Endothelial cell of umbilical vein (primary cell): Measurements from ENCODE around the gene SERPINB2. TPM values are rescaled to one million over a fixed set of nuclear protein-coding genes. Genes with fewer than 3 reads are reported as not detected.

ENCODE experiments used
- BruUV-seq: library from RNA; stranded (reverse); fragments of 400-500 nt; replicated peaks from 2 replicates; lab custom pipeline; 2021; lab: Mats Ljungman, UMichigan
- CTCF ChIA-PET: fragments of 300-600, 350-600 bp; sonication (Branson Sonifier 250); formaldehyde crosslinking; loops from one replicate; lab custom pipeline; 2021; ENCODE audit warnings: antibody characterized with exemption, inconsistent platforms; lab: Charles Lee
- POLR2A ChIA-PET: fragments of 300-600, 350-600 bp; sonication (Branson Sonifier 250); formaldehyde crosslinking; loops from one replicate; lab custom pipeline; 2021; ENCODE audit warnings: antibody characterized with exemption, inconsistent platforms; lab: Charles Lee
- DNase-seq: peaks from one replicate; pipeline ENCODE4 v3.0.0-alpha.2; 2011; ENCODE audit warnings: low read depth, low spot score
- FAIRE-seq: peaks from 2 replicates; lab custom pipeline; 2011; peaks lifted over from hg19 to GRCh38; lab: Jason Lieb, UNC
- H2AFZ ChIP-seq: 2 replicates; pipeline ENCODE4 v1.6.0; 2012; ENCODE audit warnings: low read depth, low read length, control low read depth, inconsistent platforms
- H3K27ac ChIP-seq: 2 replicates; pipeline ENCODE4 v1.5.1; 2011; ENCODE audit warnings: low read depth, mild to moderate bottlenecking, control low read depth, low read length, moderate library complexity; ENCODE audit not compliant: insufficient read depth
- H3K27me3 ChIP-seq, 2 experiments: 2 replicates each; pipeline versions ENCODE4 v1.6.0 to v1.6.1; 2011; ENCODE audit warnings: low read length in 2 of 2, mixed read lengths in 1 of 2; ENCODE audit not compliant: control insufficient read depth in 2 of 2, insufficient read depth in 2 of 2
- H3K36me3 ChIP-seq, 2 experiments: 2 replicates in 1 of 2; 3 replicates in 1 of 2; pipeline ENCODE4 v1.5.1; 2011; ENCODE audit warnings: low read length in 2 of 2, mild to moderate bottlenecking in 1 of 2, moderate library complexity in 1 of 2; ENCODE audit not compliant: control insufficient read depth in 2 of 2, insufficient read depth in 2 of 2; ENCODE audit errors: extremely low read depth in 1 of 2
- H3K4me1 ChIP-seq: 3 replicates; pipeline ENCODE4 v1.5.1; 2011; ENCODE audit warnings: mild to moderate bottlenecking, low read length; ENCODE audit not compliant: control insufficient read depth, insufficient read depth; ENCODE audit errors: extremely low read depth
- H3K4me2 ChIP-seq: 2 replicates; pipeline ENCODE4 v1.6.1; 2011; ENCODE audit warnings: low read length, control low read depth, mixed read lengths; ENCODE audit not compliant: insufficient read depth
- H3K4me3 ChIP-seq, 3 experiments: fragments of 200-600 bp in 1 of 3; sonication (generic), shearing (Covaris generic) in 1 of 3; replicated peaks in 1 of 3; 2 replicates each; pipeline ENCODE4 v1.5.1; 2011 to 2016; ENCODE audit warnings: control low read depth in 3 of 3, low read length in 3 of 3, mild to moderate bottlenecking in 2 of 3, inconsistent platforms in 1 of 3, low read depth in 1 of 3, moderate library complexity in 1 of 3; ENCODE audit not compliant: insufficient read depth in 1 of 3
- H3K79me2 ChIP-seq: 2 replicates; pipeline ENCODE4 v1.6.0; 2012; ENCODE audit warnings: low read length, inconsistent platforms; ENCODE audit not compliant: control insufficient read depth, insufficient read depth
- H3K9ac ChIP-seq: replicated peaks from 2 replicates; pipeline ENCODE3; 2011; ENCODE audit warnings: low read length, control low read depth; ENCODE audit not compliant: insufficient read depth; ENCODE audit errors: extremely low read depth
- H3K9me1 ChIP-seq: replicated peaks from 3 replicates; pipeline ENCODE4 v1.6.0; 2011; ENCODE audit warnings: mild to moderate bottlenecking, low read length; ENCODE audit not compliant: control insufficient read depth, insufficient read depth; ENCODE audit errors: extremely low read depth
- H3K9me3 ChIP-seq: replicated peaks from 2 replicates; pipeline ENCODE4 v1.5.1; 2012; ENCODE audit warnings: low read length, inconsistent platforms; ENCODE audit not compliant: control insufficient read depth, insufficient read depth
- H4K20me1 ChIP-seq: replicated peaks from 2 replicates; pipeline ENCODE3; 2011; ENCODE audit warnings: mild to moderate bottlenecking, low read length; ENCODE audit not compliant: control insufficient read depth, insufficient read depth; ENCODE audit errors: extremely low read depth
- EZH2 ChIP-seq: IDR thresholded peaks from 2 replicates; pipeline ENCODE4 v1.6.1; 2012; ENCODE audit warnings: borderline replicate concordance, low read depth, mild to moderate bottlenecking, moderate library complexity, low read length, inconsistent platforms; ENCODE audit not compliant: severe bottlenecking
- FOS ChIP-seq: IDR thresholded peaks from 2 replicates; pipeline ENCODE4 v1.6.1; 2011; ENCODE audit warnings: mild to moderate bottlenecking, low read length, moderate library complexity, borderline replicate concordance; ENCODE audit not compliant: insufficient read depth
- GATA2 ChIP-seq: IDR thresholded peaks from 2 replicates; pipeline ENCODE4 v1.7.0; 2011; ENCODE audit warnings: low read depth, mild to moderate bottlenecking, moderate library complexity, mixed read lengths, low read length; ENCODE audit not compliant: insufficient read length, insufficient read depth
- JUN ChIP-seq: IDR thresholded peaks from 2 replicates; pipeline ENCODE4 v1.6.1; 2011; ENCODE audit warnings: borderline replicate concordance, low read depth; ENCODE audit not compliant: insufficient read length, insufficient read depth
- MYC ChIP-seq: IDR thresholded peaks from one replicate; pipeline ENCODE4 v1.6.1; 2011; ENCODE audit warnings: mild to moderate bottlenecking, low read depth, low read length
- POLR2A ChIP-seq: IDR thresholded peaks from 2 replicates; pipeline ENCODE4 v1.6.1; 2012; ENCODE audit warnings: low read depth, mild to moderate bottlenecking, control low read depth, low read length
- POLR2AphosphoS5 ChIP-seq: IDR thresholded peaks from 2 replicates; pipeline ENCODE4 v1.6.1; 2012; ENCODE audit warnings: low read depth, mild to moderate bottlenecking, control low read depth, low read length, moderate library complexity; ENCODE audit not compliant: insufficient read depth
- dilution Hi-C: fragments of 300-500 bp; cut with MboI; formaldehyde crosslinking; loops from one replicate; pipeline ENCODE4 v1.15.0; 2019; ENCODE audit warnings: low sequenced_read_pairs; ENCODE audit not compliant: extremely low pct_ligation_motif_present
- intact Hi-C: fragments of 100-400 bp; cut with micrococcal nuclease; formaldehyde crosslinking; loops from one replicate; pipeline ENCODE4 v1.10.0; 2022
- polyA plus RNA-seq, 4 experiments: library from polyadenylated mRNA; depleted of rRNA in 3 of 4; stranded (reverse) in 3 of 4; unstranded in 1 of 4; fragments of >200 nt; gene quantifications; 2 replicates each; pipeline versions ENCODE4 v1.2.1 to v1.2.3, GENCODE V29; 2011 to 2012; ENCODE audit warnings: missing spikeins in 1 of 4
- total RNA-seq: library from RNA; stranded (reverse); gene quantifications from 2 replicates; pipeline ENCODE4 v1.2.3, GENCODE V29; 2021
- TF ChIP-seq, protein P1 (sequence below), 2 donors: IDR thresholded peaks; 1 replicate in 1 of 2; 2 replicates in 1 of 2; pipeline ENCODE4 v1.5.1; 2011; ENCODE audit warnings: low read length in 2 of 2, mild to moderate bottlenecking in 2 of 2, moderate library complexity in 2 of 2, control low read depth in 1 of 2, inconsistent platforms in 1 of 2, low read depth in 1 of 2; ENCODE audit not compliant: insufficient read depth in 1 of 2; ENCODE audit errors: extremely low read depth in 1 of 2
- TF ChIP-seq, protein P2 (sequence below): IDR thresholded peaks from 2 replicates; pipeline ENCODE4 v1.6.1; 2011; ENCODE audit not compliant: insufficient read depth, insufficient read length

The SERPINB2 gene
- total and polyA plus RNA-seq, 2 donors (not counting 3 experiments of a cell fraction or from before 2014, with no cell fraction given) = 0.24 to 2.5 TPM

DNA sequence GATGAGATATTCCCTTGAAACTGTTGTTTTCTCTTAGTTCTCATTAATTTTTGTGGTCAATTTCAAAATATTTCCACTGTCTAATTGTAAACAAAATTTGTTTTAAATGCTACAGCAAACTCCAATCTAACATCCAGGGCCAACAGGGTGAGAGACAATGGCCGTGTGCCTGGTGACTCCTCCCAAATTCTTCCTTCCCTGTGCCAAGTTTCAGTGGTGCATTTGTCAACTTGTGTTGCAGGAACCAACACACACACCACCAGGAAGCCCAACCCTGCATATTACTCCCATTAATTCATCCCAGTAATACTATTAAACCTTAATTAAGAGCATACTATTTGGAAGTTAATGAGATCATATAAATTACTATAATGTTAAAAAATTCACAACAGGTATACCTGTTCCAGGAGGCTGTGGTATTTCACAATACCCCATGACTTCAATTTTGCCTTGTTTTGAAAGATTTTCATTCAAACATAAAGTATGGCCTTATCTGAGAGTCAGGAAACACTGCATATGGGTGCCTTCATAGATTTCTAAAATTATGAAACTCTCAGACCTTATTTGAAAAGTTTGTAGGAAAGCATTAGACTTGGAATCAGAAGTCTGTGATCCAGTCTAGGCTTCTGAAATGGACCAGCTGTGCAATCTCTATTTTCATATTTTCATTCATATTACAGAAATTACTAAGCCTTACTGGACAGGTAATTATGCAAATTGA, 1.1 kb downstream of the SERPINB2 start:
- Histone ChIP-seq H3K36me3 (no peaks in the 10 kb centered on the region), H3K9me1 (no peaks in the 10 kb centered on the region), H3K4me2 (peak overlapping the region; percentile 22), H4K20me1 (no peaks in the 10 kb centered on the region), H3K4me3 (peak overlapping the region in 1 of 3 experiments; percentile 41), H2AFZ (peak overlapping the region; percentile 20), H3K4me1 (peaks cover under 1% of the 10 kb centered on the region), H3K9ac (no peak overlapping the region), H3K9me3 (no peaks in the 10 kb centered on the region), H3K27ac (no peak overlapping the region), H3K27me3 (no peaks in the 10 kb centered on the region), H3K79me2 (peaks cover 4% of the 10 kb centered on the region)
- DNase-seq (no peak), FAIRE-seq (no peak)
- TF ChIP-seq MYC (no peak), EZH2 (no peak), POLR2A (no peak), FOS (no peak), POLR2AphosphoS5 (no peak), GATA2 (no peak), JUN (no peak)
- TF ChIP-seq, protein P1, sequence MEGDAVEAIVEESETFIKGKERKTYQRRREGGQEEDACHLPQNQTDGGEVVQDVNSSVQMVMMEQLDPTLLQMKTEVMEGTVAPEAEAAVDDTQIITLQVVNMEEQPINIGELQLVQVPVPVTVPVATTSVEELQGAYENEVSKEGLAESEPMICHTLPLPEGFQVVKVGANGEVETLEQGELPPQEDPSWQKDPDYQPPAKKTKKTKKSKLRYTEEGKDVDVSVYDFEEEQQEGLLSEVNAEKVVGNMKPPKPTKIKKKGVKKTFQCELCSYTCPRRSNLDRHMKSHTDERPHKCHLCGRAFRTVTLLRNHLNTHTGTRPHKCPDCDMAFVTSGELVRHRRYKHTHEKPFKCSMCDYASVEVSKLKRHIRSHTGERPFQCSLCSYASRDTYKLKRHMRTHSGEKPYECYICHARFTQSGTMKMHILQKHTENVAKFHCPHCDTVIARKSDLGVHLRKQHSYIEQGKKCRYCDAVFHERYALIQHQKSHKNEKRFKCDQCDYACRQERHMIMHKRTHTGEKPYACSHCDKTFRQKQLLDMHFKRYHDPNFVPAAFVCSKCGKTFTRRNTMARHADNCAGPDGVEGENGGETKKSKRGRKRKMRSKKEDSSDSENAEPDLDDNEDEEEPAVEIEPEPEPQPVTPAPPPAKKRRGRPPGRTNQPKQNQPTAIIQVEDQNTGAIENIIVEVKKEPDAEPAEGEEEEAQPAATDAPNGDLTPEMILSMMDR (IDR thresholded peaks at IDR 0.05; ENCODE audit: extremely low read depth in 1 of 2, insufficient read depth in 1 of 2, low read depth in 1 of 2, low read length in 2 of 2) = no peak
- TF ChIP-seq, protein P2, sequence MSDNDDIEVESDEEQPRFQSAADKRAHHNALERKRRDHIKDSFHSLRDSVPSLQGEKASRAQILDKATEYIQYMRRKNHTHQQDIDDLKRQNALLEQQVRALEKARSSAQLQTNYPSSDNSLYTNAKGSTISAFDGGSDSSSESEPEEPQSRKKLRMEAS = no peak
- no TSS peak for BruUV-seq
- dilution Hi-C loops = no loop called here
- ChIA-PET CTCF (no interaction called here), POLR2A (no interaction called here)
- intact Hi-C loops = no loop called here
